ENCODE measurements around the gene BEND3. TPM values are rescaled to one million over a fixed set of nuclear protein-coding genes. Genes with fewer than 3 reads are reported as not detected.

BEND3 gene
- total and polyA plus RNA-seq, 10 of the 15 experiments (the other 5 are each of a cell fraction or from before 2014, with no cell fraction given) = 1.1 to 9.0 (median 3.6) TPM

DNA sequence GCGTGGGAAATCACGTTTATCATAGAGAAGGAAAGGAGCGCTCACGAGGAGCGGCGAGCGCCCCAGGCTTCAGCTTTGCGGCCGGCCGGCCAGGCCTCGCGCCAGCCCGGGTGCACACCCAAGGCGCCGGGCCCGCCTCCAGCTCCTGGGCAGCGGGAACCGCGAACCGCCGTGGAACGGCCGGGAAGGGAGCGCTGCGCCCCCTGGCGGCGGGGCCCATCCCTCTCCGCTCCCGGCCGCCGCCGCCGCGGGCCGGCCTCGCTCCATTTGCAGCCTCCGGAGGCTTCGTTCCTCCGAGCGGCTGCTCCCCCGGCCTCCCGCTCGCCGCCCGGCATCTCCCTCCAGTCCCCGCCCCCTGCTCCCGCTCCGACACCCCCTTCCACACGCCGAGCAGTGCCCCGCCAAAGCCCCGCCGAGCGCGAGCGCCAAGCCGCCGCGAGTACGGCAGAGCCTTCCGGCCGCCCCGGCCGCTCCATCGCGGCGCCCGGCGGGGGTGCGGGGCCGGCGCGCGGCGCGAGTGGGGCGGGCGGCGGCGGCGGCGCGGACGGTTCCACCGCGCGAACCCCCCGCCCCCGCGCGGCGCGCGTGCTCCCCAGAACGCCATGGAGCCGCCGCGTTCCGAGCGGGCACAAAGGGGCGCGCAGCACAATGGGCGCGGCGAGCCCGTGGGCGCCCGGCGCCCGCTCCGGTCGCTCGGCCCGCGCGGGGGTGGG is 946 bp downstream of the BEND3 start (continued):
- TF ChIP-seq MEF2B (IDR thresholded peaks at IDR 0.05; ENCODE audit: partially characterized antibody, poor library complexity, severe bottlenecking) (no peak), BCL11A (IDR thresholded peaks at IDR 0.05; ENCODE audit: low read depth, low read length) (no peak), KDM1A (IDR thresholded peaks at IDR 0.05; ENCODE audit: borderline replicate concordance) (no peak), RCOR1 (conservative IDR thresholded peaks at IDR 0.05; ENCODE audit: low read depth, low read length) (no peak), YBX1 (IDR thresholded peaks at IDR 0.05) (no peak), PAX5 (IDR thresholded peaks at IDR 0.05; ENCODE audit: borderline replicate concordance, low read depth, low read length) (no peak), NBN (IDR thresholded peaks at IDR 0.05) (no peak), E4F1 (IDR thresholded peaks at IDR 0.05; ENCODE audit: borderline replicate concordance, partially characterized antibody) (no peak), CREB1 (IDR thresholded peaks at IDR 0.05; ENCODE audit: low read depth) (no peak), LARP7 (IDR thresholded peaks at IDR 0.05) (peak; percentile 91), ZNF384 (IDR thresholded peaks at IDR 0.05; ENCODE audit: borderline replicate concordance, low read depth, low read length) (no peak), RUNX3 (IDR thresholded peaks at IDR 0.05; ENCODE audit: low read length) (peak; percentile 72), KLF5 (IDR thresholded peaks at IDR 0.05; ENCODE audit: partially characterized antibody) (peak; percentile 65), RB1 (IDR thresholded peaks at IDR 0.05; ENCODE audit: borderline replicate concordance) (peak; percentile 90; the same call in 1 of the 2 replicates), NR2F1 (conservative IDR thresholded peaks at IDR 0.05) (peak; percentile 69; the same call in 1 of the 2 replicates), NRF1 (conservative IDR thresholded peaks at IDR 0.05; ENCODE audit: low read depth, low read length) (no peak), RELB (IDR thresholded peaks at IDR 0.05; ENCODE audit: low read depth) (no peak), NFYA (IDR thresholded peaks at IDR 0.05; ENCODE audit: borderline replicate concordance, low read depth, low read length) (no peak), USF1 (IDR thresholded peaks at IDR 0.05; ENCODE audit: borderline replicate concordance, extremely low read length, insufficient read depth, low read depth, low read length) (no peak), ZZZ3 (IDR thresholded peaks at IDR 0.05; ENCODE audit: control insufficient read depth, insufficient read length, low read depth) (no peak), CREM (IDR thresholded peaks at IDR 0.05; ENCODE audit: low read depth) (no peak), CHD2 (IDR thresholded peaks at IDR 0.05; ENCODE audit: borderline replicate concordance, low read depth, low read length) (no peak), NFYB (IDR thresholded peaks at IDR 0.05; ENCODE audit: insufficient read depth, low read depth, low read length) (no peak), EGR1 (IDR thresholded peaks at IDR 0.05; ENCODE audit: borderline replicate concordance in 1 of 2, low read depth in 2 of 2, low read length in 2 of 2) (peak in 1 of 2 experiments; percentile 49; a peak in 1 of 3 replicates)
- TF ChIP-seq, protein P1, sequence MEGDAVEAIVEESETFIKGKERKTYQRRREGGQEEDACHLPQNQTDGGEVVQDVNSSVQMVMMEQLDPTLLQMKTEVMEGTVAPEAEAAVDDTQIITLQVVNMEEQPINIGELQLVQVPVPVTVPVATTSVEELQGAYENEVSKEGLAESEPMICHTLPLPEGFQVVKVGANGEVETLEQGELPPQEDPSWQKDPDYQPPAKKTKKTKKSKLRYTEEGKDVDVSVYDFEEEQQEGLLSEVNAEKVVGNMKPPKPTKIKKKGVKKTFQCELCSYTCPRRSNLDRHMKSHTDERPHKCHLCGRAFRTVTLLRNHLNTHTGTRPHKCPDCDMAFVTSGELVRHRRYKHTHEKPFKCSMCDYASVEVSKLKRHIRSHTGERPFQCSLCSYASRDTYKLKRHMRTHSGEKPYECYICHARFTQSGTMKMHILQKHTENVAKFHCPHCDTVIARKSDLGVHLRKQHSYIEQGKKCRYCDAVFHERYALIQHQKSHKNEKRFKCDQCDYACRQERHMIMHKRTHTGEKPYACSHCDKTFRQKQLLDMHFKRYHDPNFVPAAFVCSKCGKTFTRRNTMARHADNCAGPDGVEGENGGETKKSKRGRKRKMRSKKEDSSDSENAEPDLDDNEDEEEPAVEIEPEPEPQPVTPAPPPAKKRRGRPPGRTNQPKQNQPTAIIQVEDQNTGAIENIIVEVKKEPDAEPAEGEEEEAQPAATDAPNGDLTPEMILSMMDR (IDR thresholded peaks at IDR 0.05 in 2 of 3, conservative IDR thresholded peaks at IDR 0.05 in 1 of 3; ENCODE audit: control insufficient read depth in 2 of 3, extremely low read depth in 1 of 3, insufficient read depth in 1 of 3, low read depth in 3 of 3, low read length in 3 of 3) = peak; percentile 65 to 84 (median 78); a peak in 5 of 6 replicates

Data from GM12878 (cell line).